Astrocyte (in vitro differentiated cells and primary cell): ENCODE data around the gene LRRK1. TPM values are rescaled to one million over a fixed set of nuclear protein-coding genes. Genes with fewer than 3 reads are reported as not detected.

Experiments
- DNase-seq: peaks from one replicate; pipeline ENCODE4 v3.0.0-alpha.2; 2010; ENCODE audit warnings: low read depth
- FAIRE-seq: peaks from 2 replicates; lab custom pipeline; 2011; peaks lifted over from hg19 to GRCh38; lab: Jason Lieb, UNC
- H2AFZ ChIP-seq: 2 replicates; pipeline ENCODE4 v1.6.0; 2012; ENCODE audit warnings: low read depth, low read length, inconsistent platforms
- H3K27ac ChIP-seq: 2 replicates; pipeline ENCODE4 v1.5.1; 2011; ENCODE audit warnings: low read depth, low read length, inconsistent platforms
- H3K27me3 ChIP-seq: 2 replicates; pipeline ENCODE4 v1.6.0; 2011; ENCODE audit warnings: low read length, inconsistent platforms; ENCODE audit not compliant: insufficient read depth
- H3K36me3 ChIP-seq: 2 replicates; pipeline ENCODE4 v1.5.1; 2011; ENCODE audit warnings: low read length, inconsistent platforms; ENCODE audit not compliant: insufficient read depth
- H3K4me1 ChIP-seq: 2 replicates; pipeline ENCODE4 v1.5.1; 2011; ENCODE audit warnings: low read length, inconsistent platforms; ENCODE audit not compliant: insufficient read depth
- H3K4me2 ChIP-seq: 2 replicates; pipeline ENCODE4 v1.6.0; 2012; ENCODE audit warnings: low read length, inconsistent platforms
- H3K4me3 ChIP-seq: 2 replicates; pipeline ENCODE4 v1.5.1; 2011; ENCODE audit warnings: low read depth, mild to moderate bottlenecking, low read length, inconsistent platforms; ENCODE audit not compliant: insufficient read depth
- H3K79me2 ChIP-seq: 2 replicates; pipeline ENCODE4 v1.6.0; 2012; ENCODE audit warnings: mild to moderate bottlenecking, low read length, inconsistent platforms; ENCODE audit not compliant: insufficient read depth
- H3K9ac ChIP-seq: 2 replicates; pipeline ENCODE4 v1.6.0; 2012; ENCODE audit warnings: mild to moderate bottlenecking, low read length, inconsistent platforms
- H3K9me3 ChIP-seq: 2 replicates; pipeline ENCODE4 v1.5.1; 2012; ENCODE audit warnings: low read depth, mild to moderate bottlenecking, low read length, inconsistent platforms; ENCODE audit not compliant: insufficient read depth
- H4K20me1 ChIP-seq: 2 replicates; pipeline ENCODE4 v1.6.0; 2012; ENCODE audit warnings: low read length, inconsistent platforms; ENCODE audit not compliant: insufficient read depth
- H3K27ac Mint-ChIP-seq: one replicate; pipeline ENCODE4 v1.8.0; 2021; ENCODE audit warnings: mild to moderate bottlenecking, mixed read lengths; ENCODE audit not compliant: unreplicated experiment
- H3K27me3 Mint-ChIP-seq: one replicate; pipeline ENCODE4 v1.8.0; 2021; ENCODE audit warnings: low read depth, mixed read lengths; ENCODE audit not compliant: unreplicated experiment
- H3K36me3 Mint-ChIP-seq: one replicate; pipeline ENCODE4 v1.8.0; 2021; ENCODE audit warnings: low read depth, mixed read lengths; ENCODE audit not compliant: unreplicated experiment
- H3K4me1 Mint-ChIP-seq: one replicate; pipeline ENCODE4 v1.8.0; 2021; ENCODE audit warnings: low read depth, mixed read lengths; ENCODE audit not compliant: unreplicated experiment
- H3K4me3 Mint-ChIP-seq: one replicate; pipeline ENCODE4 v1.8.0; 2021; ENCODE audit warnings: mild to moderate bottlenecking, moderate library complexity, mixed read lengths; ENCODE audit not compliant: unreplicated experiment
- H3K9me3 Mint-ChIP-seq: one replicate; pipeline ENCODE4 v1.8.0; 2021; ENCODE audit warnings: mild to moderate bottlenecking, mixed read lengths; ENCODE audit not compliant: unreplicated experiment
- CTCF ChIP-seq: IDR thresholded peaks from 2 replicates; pipeline ENCODE4 v1.5.1; 2011; ENCODE audit warnings: low read depth, mild to moderate bottlenecking, inconsistent platforms, low read length, moderate library complexity; ENCODE audit not compliant: insufficient read depth
- EZH2 ChIP-seq: IDR thresholded peaks from 2 replicates; pipeline ENCODE4 v1.6.1; 2012; ENCODE audit warnings: mild to moderate bottlenecking, low read length, inconsistent platforms; ENCODE audit not compliant: insufficient read depth
- total RNA-seq: library from RNA; stranded (reverse); gene quantifications from 2 replicates; pipeline ENCODE4 v1.2.1, GENCODE V29; 2021

The LRRK1 gene
- total RNA-seq, 1 donor from 2014 or later: 0.41 TPM

GRCh38 chr15:101119181-101119580 is 200.0 kb downstream of the LRRK1 start:
- FAIRE-seq: no peak
- H3K27me3 ChIP-seq: no peaks in the 10 kb centered on the region
- no peak overlapping the region for H2AFZ ChIP-seq
- Mint-ChIP-seq H3K27me3 (peaks cover 4% of the 10 kb centered on the region), H3K9me3 (peaks cover 4% of the 10 kb centered on the region), H3K36me3 (no peaks in the 10 kb centered on the region), H3K27ac (no peak overlapping the region), H3K4me3 (no peak overlapping the region), H3K4me1 (peaks cover 3% of the 10 kb centered on the region)
- H3K27ac ChIP-seq: no peak overlapping the region
- TF ChIP-seq CTCF (no peak), EZH2 (no peak)
- H3K4me2 ChIP-seq: no peak overlapping the region
- H3K4me1 ChIP-seq: peaks cover 24% of the 10 kb centered on the region
- no peak for DNase-seq
- H3K9me3 ChIP-seq: no peaks in the 10 kb centered on the region
- H3K9ac ChIP-seq: no peak overlapping the region
- H4K20me1 ChIP-seq: no peaks in the 10 kb centered on the region
- H3K4me3 ChIP-seq: no peak overlapping the region
- H3K36me3 ChIP-seq: no peaks in the 10 kb centered on the region
- H3K79me2 ChIP-seq: no peaks in the 10 kb centered on the region

Other genes starting within 250 kb of the LRRK1 start
- gene ALDH1A3, start 39.5 kb upstream of the LRRK1 start, total RNA-seq: 0.55 and 0.95 TPM in 2 replicates